Measurements from ENCODE around the gene KCTD3.

The KCTD3 gene

GRCh38 chr1:215539803-215540570 lies 27.1 kb upstream of the KCTD3 start:
- Mint-ChIP-seq H3K4me3 (no peak overlapping the region), H3K9me3 (peaks cover 24% of the 10 kb centered on the region), H3K4me1 (no peaks in the 10 kb centered on the region), H3K27ac (no peak overlapping the region), H3K27me3 (ENCODE audit: low read depth, poor library complexity) (peaks cover 14% of the 10 kb centered on the region), H3K36me3 (ENCODE audit: low read depth) (no peaks in the 10 kb centered on the region)
- DNase-seq: no peak
- no peak for TF ChIP-seq CTCF (IDR thresholded peaks at IDR 0.05)

GRCh38 chr1:215542301-215542700 lies 24.8 kb upstream of the KCTD3 start:
- DNase-seq: no peak

GRCh38 chr1:215543191-215543606 lies 23.9 kb upstream of the KCTD3 start:
- Mint-ChIP-seq H3K9me3 (peaks cover 20% of the 10 kb centered on the region), H3K27ac (no peak overlapping the region), H3K4me3 (no peak overlapping the region), H3K4me1 (no peaks in the 10 kb centered on the region), H3K27me3 (ENCODE audit: low read depth, poor library complexity) (peaks cover 4% of the 10 kb centered on the region), H3K36me3 (ENCODE audit: low read depth) (no peaks in the 10 kb centered on the region)
- no peak for DNase-seq
- TF ChIP-seq CTCF (IDR thresholded peaks at IDR 0.05): no peak

More at GRCh38 chr1:215542301-215542700, 24.8 kb upstream of the KCTD3 start:
- no peaks in the 10 kb centered on the region for H3K36me3 Mint-ChIP-seq (ENCODE audit: low read depth)
- no peak overlapping the region for H3K27ac Mint-ChIP-seq
- TF ChIP-seq CTCF (IDR thresholded peaks at IDR 0.05): no peak
- H3K27me3 Mint-ChIP-seq (ENCODE audit: low read depth, poor library complexity): peaks cover 4% of the 10 kb centered on the region
- peaks cover 20% of the 10 kb centered on the region for H3K9me3 Mint-ChIP-seq
- H3K4me3 Mint-ChIP-seq: no peak overlapping the region
- H3K4me1 Mint-ChIP-seq: no peaks in the 10 kb centered on the region

GRCh38 chr1:215543806-215544205 lies 23.3 kb upstream of the KCTD3 start:
- no peak for DNase-seq
- Mint-ChIP-seq H3K27ac (no peak overlapping the region), H3K27me3 (ENCODE audit: low read depth, poor library complexity) (peaks cover under 1% of the 10 kb centered on the region), H3K36me3 (ENCODE audit: low read depth) (no peaks in the 10 kb centered on the region), H3K4me3 (no peak overlapping the region), H3K4me1 (no peaks in the 10 kb centered on the region), H3K9me3 (peaks cover 20% of the 10 kb centered on the region)
- TF ChIP-seq CTCF (IDR thresholded peaks at IDR 0.05): no peak

GRCh38 chr1:215544566-215544965 lies 22.5 kb upstream of the KCTD3 start:
- H3K36me3 Mint-ChIP-seq (ENCODE audit: low read depth): no peaks in the 10 kb centered on the region
- H3K9me3 Mint-ChIP-seq: peaks cover 20% of the 10 kb centered on the region
- H3K4me3 Mint-ChIP-seq: no peak overlapping the region
- no peaks in the 10 kb centered on the region for H3K27me3 Mint-ChIP-seq (ENCODE audit: low read depth, poor library complexity)
- TF ChIP-seq CTCF (IDR thresholded peaks at IDR 0.05): no peak
- H3K27ac Mint-ChIP-seq: no peak overlapping the region
- no peaks in the 10 kb centered on the region for H3K4me1 Mint-ChIP-seq
- no peak for DNase-seq

DNA sequence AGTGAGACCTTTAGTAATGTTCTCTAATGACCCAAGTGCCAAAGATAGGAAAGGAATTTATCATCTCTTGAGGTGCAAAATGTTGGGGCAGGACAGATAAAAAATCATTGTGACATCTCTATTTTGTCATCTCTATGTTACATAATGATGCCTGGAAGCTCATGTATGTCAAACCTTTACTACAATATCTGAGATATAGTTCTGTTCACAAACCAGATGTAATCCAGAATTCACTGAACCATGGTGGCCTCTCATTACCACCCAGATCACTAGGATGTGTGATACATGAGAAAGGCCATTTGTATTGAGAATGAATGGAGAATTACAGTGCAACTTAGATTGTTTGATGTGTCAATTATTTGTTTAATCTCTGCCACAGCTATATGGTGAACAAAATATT lies 22.0 kb upstream of the KCTD3 start:
- no peak for DNase-seq
- H3K9me3 Mint-ChIP-seq: peaks cover 20% of the 10 kb centered on the region
- H3K4me3 Mint-ChIP-seq: no peak overlapping the region
- H3K4me1 Mint-ChIP-seq: no peaks in the 10 kb centered on the region
- H3K27ac Mint-ChIP-seq: no peak overlapping the region
- no peaks in the 10 kb centered on the region for H3K36me3 Mint-ChIP-seq (ENCODE audit: low read depth)
- no peak for TF ChIP-seq CTCF (IDR thresholded peaks at IDR 0.05)
- no peaks in the 10 kb centered on the region for H3K27me3 Mint-ChIP-seq (ENCODE audit: low read depth, poor library complexity)

Data from nephron progenitor cell (in vitro differentiated cells).